GM19023 (cell line): ENCODE measurements around the gene RAB3A.

Experiments
- ATAC-seq: cut with Tn5 transposase; IDR thresholded peaks from one replicate; pipeline ENCODE4 v1.9.1; 2021; ENCODE audit warnings: mild to moderate bottlenecking, moderate library complexity; ENCODE audit not compliant: unreplicated experiment

Gene RAB3A

DNA sequence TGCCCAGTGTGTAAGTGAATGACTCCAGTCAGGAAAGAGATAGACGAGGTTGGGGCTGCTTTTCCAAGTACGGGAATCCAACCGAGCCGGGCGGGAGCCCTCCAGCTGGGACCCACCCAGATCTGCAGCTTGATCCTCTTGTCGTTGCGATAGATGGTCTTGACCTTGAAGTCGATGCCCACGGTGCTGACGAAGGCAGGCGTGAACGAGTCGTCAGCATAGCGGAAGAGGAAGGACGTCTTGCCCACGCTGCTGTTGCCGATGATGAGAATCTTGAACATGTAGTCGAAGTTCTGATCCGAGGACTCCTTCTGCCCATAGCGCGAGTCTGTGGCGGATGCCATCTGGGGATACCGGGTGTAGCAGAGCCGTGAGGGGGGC, 1.5 kb downstream of the RAB3A start:
- no peak for ATAC-seq

- no peak for ATAC-seq
Observed at GRCh38 chr19:18198374-18198773, 5.5 kb downstream of the RAB3A start.

GRCh38 chr19:18197941-18198340, 5.9 kb downstream of the RAB3A start:
- no peak for ATAC-seq

- ATAC-seq: no peak
Observed at GRCh38 chr19:18197306-18197705, 6.5 kb downstream of the RAB3A start.

- ATAC-seq: no peak
Observed at GRCh38 chr19:18196511-18196845, 7.4 kb downstream of the RAB3A start.

DNA sequence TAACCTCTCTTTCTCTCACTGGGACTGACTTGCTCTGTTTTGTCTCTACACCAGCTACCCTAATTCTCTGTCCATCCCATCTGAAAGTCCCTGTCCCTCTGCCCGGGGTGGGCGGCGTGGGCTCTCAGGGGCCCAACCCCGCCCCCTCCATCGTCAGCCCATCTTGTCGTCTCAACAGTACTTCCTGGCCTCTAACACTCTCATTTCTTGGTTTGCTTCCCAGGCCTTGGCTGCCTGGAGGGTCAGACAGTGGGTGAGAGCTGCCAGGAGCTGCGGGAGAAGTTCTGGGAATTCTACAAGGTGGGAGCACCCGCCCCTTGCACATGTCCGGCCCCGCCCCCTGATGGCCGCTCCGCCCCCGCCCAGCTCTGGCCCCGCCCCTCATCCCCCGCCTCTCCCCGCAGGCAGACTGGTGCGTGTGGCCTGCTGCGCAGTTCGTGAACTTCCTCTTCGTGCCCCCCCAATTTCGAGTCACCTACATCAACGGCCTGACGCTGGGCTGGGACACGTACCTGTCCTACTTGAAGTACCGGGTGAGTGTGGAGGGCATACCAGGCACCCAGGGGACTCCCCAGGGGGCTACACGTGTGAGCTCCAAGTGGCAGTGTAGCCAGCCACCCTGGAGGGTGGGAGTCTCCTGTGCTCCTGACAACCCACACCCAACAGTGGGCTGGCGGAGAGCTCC, 9.1 kb downstream of the RAB3A start:
- no peak for ATAC-seq

- no peak for ATAC-seq
Observed at GRCh38 chr19:18194181-18194530, 9.7 kb downstream of the RAB3A start.

- ATAC-seq: no peak
Observed at GRCh38 chr19:18193388-18194180, 10.3 kb downstream of the RAB3A start.

- ATAC-seq: peak; percentile 89
Observed at GRCh38 chr19:18192673-18193387, 11.0 kb downstream of the RAB3A start, which contains the start of gene MPV17L2. Gene MPV17L2 (plus strand): TSS chr19:18193218. CDS start chr19:18193282, 64 bp downstream.

DNA sequence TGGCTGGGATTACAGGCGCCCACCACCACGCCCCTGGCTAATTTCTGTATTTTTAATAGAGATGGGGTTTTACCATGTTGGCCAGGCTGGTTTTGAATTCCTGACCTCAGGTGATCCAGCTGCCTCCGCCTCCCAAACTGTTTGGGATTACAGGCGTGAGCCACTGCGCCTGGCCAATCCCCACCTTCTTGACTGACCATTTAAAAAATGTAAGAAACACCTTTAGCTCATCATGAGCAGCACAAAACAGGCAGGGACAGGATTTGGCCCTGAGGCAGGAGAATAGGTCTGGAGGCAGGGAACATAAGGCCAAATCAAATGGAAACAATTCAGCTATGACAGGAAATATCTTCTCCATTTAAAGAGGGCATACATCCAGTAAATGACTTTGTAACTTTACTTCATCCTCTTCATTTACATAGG, 12.2 kb downstream of the RAB3A start:
- no peak for ATAC-seq

GRCh38 chr19:18190278-18190677, 13.6 kb downstream of the RAB3A start:
- ATAC-seq: no peak

DNA sequence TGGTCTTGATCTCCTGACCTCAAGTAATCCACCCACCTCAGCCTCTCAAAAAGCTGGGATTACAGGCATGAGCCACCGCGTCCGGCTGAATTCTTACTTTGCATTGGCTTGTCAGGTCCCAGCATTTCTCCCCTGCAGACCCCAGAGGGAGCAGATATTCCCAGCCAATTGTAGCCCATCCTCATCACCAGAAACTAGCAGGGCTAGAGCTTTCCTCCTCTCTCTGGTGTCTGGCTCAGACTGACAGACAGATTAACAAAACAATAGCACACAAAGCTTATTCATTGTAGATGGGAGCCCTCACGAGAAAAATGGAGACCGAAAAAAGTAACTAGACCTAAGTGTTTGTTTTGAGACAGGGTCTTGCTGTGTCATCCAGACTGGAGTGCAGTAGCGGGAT, 18.3 kb downstream of the RAB3A start:
- ATAC-seq: no peak

DNA sequence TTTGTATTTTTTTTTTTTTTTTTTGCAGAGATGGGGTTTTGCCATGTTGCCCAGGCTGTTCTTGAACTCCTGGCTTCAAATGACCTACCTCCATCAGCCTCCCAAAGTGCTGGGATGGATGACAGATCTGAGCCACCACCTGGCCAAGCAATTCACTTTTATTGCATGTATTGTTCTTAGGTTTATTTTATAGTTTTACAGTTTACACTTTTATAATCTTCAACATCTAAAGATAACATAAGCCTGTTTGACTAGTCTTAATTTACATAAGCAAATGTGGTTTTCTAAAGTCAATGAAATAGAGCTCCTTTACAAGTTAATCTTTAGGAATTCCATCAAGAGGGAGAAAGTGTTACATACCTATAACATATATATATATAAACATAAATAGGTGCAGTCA, 20.3 kb downstream of the RAB3A start:
- ATAC-seq: no peak

- no peak for ATAC-seq
Observed at GRCh38 chr19:18179957-18180356, 23.9 kb downstream of the RAB3A start.

DNA sequence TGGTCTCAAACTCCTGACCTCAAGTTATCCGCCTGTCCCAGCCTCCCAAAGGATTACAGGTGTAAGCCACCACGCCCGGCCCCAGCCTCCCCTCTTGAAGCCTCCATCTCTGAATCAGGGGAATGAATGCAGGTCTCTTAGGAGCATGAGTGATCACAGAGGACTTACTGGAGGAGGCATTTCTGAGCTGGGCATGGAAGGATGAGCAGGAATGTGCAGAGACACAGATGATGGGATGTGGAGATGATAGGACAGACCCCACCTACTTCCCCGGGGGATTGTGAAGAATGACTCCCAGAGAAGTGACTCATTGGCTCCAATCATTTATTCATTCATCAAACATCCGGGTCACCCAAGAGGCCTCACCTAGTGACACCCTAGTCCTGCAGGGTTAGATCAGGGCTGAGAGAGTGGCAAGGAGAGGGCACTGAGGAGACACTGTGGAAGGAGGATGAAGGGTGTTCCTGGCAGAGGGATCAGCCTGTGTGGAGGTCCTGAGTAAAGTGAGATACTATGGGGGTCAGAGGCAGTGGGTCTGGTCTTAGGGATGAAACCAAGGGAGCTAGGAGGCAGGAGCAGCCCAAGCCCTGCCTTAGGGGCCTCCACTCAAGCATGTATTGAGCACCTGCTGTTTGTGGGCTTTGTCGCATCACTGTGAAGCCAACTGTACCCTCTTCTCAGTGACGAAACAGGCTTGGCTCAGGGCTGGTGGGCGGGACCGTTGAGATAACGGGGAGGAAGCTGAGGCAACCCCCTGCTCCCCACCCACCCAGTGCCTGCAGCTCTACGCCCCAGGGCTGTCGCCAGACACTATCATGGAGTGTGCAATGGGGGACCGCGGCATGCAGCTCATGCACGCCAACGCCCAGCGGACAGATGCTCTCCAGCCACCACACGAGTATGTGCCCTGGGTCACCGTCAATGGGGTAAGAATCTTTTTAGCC, 27.2 kb downstream of the RAB3A start:
- ATAC-seq: no peak

DNA sequence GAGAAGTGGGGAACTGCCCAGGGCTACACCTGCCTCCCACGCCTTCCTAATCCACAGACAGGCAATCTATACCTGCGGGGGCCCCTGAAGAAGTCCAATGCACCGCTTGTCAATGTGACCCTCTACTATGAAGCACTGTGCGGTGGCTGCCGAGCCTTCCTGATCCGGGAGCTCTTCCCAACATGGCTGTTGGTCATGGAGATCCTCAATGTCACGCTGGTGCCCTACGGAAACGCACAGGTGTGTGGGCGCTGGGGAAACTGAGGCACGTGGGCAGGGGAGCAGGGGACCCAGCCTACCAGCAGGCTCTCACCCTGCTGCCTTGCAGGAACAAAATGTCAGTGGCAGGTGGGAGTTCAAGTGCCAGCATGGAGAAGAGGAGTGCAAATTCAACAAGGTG, 28.9 kb downstream of the RAB3A start:
- no peak for ATAC-seq

GRCh38 chr19:18173572-18174288, 30.1 kb downstream of the RAB3A start, which contains the start of gene IFI30:
Gene IFI30 (plus strand): TSS chr19:18173813. CDS start chr19:18173842, 29 bp downstream.
- peak; percentile 54 for ATAC-seq

GRCh38 chr19:18173054-18173571, 30.7 kb downstream of the RAB3A start:
- no peak for ATAC-seq

DNA sequence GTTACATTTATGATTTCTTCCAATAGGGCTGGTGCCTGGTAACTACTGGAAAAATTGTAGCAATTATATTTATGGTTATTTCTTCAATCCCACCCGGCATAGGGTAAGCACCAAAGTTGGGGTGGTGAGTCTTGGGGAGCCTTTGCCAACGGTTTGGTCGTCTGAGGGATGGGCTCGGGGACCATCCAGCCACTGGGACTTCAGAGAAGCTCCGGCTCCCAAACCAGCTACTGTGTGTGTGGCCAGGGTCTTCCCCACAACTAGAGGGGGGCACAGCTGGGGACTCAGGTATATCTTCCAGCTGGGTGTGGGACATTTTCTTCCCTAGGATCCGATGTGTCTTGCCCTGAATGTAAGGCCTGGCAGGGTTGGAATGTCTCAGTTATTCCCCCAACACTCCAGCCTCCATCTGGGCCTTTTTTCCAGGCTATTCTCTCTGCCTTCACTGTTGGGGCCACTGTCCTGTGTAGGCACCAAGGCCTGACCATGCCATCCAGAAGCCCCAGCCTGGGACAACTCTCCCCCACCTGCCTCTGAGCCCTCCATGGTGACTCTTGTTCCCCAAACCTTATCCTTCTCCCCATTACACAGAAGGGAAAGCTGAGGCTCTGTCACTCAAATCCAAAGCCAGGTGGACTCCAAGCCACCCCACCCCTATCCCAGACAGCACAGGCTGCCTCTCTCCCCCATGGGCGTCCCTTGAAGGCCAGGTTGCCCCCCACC, 31.4 kb downstream of the RAB3A start:
- ATAC-seq: no peak
